G401.6 (cell line): ENCODE results near the gene SCLY.

Experiments used
- FAIRE-seq: peaks from 2 replicates; lab custom pipeline; 2012; peaks lifted over from hg19 to GRCh38; lab: Jason Lieb, UNC

Gene SCLY

GRCh38 chr2:238075397-238075796 is 14.6 kb downstream of the SCLY start:
- peak; percentile 60 for FAIRE-seq

GRCh38 chr2:238077292-238077691 is 16.5 kb downstream of the SCLY start:
- no peak for FAIRE-seq

GRCh38 chr2:238079874-238080327 is 19.1 kb downstream of the SCLY start:
- FAIRE-seq: no peak

DNA sequence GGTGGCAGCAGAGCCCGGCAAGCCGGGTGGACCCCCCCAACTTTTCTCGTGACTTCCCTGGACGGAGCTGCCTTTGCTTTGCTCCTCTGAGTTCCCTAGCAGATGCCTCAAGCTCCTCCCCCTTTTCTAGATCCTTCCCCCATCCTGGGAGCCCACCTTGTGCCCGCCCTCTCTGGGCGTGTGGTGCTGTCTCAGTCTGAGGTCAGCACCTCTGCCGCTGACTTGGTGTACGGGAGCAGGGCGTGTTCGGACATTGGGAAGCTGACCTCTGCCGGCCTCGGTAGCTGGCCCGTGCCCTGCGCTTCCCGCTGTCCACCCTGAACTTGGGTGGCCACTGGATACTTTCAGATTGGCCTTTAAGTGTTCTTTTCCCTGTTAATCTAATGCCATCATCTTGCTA is 19.7 kb downstream of the SCLY start:
- FAIRE-seq: no peak

GRCh38 chr2:238081150-238081549 is 20.3 kb downstream of the SCLY start:
- no peak for FAIRE-seq

DNA sequence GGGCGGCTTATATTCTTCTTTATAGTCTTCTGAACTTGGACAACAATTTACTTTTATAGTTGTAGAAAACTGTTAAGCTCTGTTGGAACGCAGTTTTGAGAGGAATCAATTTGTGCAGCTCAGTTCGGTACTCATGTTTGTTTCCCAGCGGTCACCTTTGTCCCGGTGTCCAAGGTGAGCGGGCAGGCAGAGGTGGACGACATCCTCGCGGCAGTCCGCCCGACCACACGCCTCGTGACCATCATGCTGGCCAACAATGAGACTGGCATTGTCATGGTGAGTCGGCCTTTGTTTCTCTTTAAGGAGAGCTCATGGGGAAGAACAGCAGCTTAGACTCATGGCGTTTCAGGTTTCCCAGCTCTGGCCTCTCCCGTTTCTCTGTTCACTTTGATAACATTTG is 20.8 kb downstream of the SCLY start:
- FAIRE-seq: no peak

DNA sequence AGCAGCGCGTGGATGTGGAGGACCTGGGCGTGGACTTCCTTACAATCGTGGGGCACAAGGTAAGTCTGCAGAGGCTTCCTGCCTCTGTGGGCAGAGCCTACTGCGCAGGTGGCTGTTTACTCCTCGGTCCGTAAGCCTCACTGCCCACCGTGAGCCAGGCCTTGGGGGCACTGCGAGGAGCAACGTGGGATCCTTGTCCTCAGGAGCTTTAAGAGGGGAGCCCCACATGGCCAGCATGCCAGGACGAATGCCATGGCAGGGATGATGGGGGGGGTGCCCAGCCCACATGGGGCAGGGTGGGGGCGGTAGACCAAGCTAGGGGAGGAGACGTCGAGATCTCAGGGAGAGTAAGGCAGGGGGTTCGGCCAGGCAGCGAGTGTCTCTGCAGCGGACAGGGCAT is 21.4 kb downstream of the SCLY start:
- FAIRE-seq: no peak

GRCh38 chr2:238082827-238083226 is 22.0 kb downstream of the SCLY start:
- FAIRE-seq: no peak

- no peak for FAIRE-seq
These were observed 23.1 kb downstream of the SCLY start for GRCh38 chr2:238083919-238084318.

GRCh38 chr2:238084761-238085160 is 24.0 kb downstream of the SCLY start:
- FAIRE-seq: no peak

- FAIRE-seq: no peak
These were observed 25.1 kb downstream of the SCLY start for GRCh38 chr2:238085899-238086298.

- FAIRE-seq: no peak
These were observed 26.4 kb downstream of the SCLY start for GRCh38 chr2:238087211-238087610.

DNA sequence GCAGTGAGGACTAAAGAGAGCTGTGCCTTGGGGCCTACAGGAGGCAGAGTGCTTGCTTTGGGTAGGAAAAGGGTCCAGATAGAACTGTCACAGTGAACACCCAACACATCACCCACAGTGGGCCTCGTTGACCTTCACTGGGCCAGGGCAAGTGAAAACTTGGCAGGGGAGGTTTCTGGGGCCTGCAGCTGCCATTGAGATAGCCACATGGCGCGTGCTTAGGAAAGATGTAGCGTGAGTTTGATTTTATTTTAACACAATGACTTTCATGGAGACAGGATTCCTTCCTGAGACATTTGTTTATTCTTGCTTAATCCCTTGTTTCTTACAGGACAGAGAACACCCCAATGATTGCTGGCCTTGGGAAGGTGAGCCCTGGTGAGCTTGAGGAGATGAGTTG is 30.1 kb downstream of the SCLY start:
- no peak for FAIRE-seq

GRCh38 chr2:238091436-238092060 is 30.7 kb downstream of the SCLY start:
- FAIRE-seq: no peak

GRCh38 chr2:238092486-238093035 is 31.8 kb downstream of the SCLY start:
- FAIRE-seq: no peak

GRCh38 chr2:238093181-238094140 is 32.7 kb downstream of the SCLY start:
- no peak for FAIRE-seq

DNA sequence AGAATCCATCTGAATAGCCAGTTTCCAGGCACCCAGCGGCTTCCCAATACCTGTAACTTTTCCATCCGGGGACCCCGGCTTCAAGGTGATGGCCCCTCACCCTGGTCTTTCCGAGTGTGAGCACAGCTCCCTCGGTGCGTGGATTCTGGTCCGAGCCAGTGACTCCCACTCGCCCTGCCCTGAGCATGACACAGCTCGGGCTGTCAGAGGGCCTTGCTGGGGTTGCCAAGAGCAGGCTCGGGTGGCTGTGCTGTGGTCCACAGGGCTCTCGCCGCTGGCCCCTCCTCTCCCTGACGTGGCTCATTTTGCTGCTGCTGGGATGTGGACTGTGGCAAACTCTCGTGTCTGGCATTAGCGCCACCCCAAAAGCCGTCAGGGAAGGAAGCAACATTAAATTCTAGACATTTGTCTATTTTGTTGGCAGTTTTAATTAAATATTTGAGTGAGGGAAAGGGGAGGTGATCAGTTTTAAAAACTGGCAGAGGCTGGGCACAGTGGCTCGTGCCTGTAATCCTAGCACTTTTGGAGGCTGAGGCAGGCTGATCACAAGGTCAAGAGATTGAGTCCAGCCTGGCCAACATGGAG is 33.7 kb downstream of the SCLY start:
- no peak for FAIRE-seq

- FAIRE-seq: no peak
These were observed 34.3 kb downstream of the SCLY start for GRCh38 chr2:238095143-238095542.

- no peak for FAIRE-seq
These were observed 35.7 kb downstream of the SCLY start for GRCh38 chr2:238096311-238097011.

GRCh38 chr2:238097201-238097987 is 36.6 kb downstream of the SCLY start:
- no peak for FAIRE-seq
